Mammary epithelial cell (primary cell): Measurements from ENCODE around the gene ELOVL5.

Experiments used
- EZH2 ChIP-seq: IDR thresholded peaks from 2 replicates; pipeline ENCODE4 v1.6.1; 2012; ENCODE audit warnings: low read length, inconsistent platforms, borderline replicate concordance
- TF ChIP-seq, protein P1 (sequence below), 2 donors: IDR thresholded peaks in 1 of 2; conservative IDR thresholded peaks in 1 of 2; 2 replicates each; pipeline ENCODE4 v1.5.1; 2011 to 2012; ENCODE audit warnings: inconsistent platforms in 2 of 2, low read length in 2 of 2, mild to moderate bottlenecking in 2 of 2, control low read depth in 1 of 2, low read depth in 1 of 2; ENCODE audit not compliant: insufficient read depth in 1 of 2; ENCODE audit errors: extremely low read depth in 1 of 2

DNA sequence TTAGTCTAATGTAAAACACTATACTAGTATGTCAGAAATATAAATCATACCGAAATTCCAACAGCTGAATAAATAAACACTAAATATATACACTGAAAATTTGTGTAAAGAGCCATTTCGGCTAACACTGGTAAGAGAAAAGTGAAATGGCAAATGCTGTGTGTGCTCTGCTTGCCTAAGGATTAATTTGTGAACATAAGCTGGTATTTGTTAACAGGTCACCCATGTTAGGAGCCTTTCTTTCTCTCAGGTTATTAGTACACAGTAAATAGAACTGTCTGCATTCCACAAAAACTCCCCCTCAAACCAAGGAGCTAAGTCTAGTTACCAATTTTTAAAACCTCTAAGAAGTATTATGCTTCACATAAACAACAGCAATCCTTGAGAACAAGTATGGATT is 27.0 kb downstream of the ELOVL5 start:
- TF ChIP-seq, protein P1, sequence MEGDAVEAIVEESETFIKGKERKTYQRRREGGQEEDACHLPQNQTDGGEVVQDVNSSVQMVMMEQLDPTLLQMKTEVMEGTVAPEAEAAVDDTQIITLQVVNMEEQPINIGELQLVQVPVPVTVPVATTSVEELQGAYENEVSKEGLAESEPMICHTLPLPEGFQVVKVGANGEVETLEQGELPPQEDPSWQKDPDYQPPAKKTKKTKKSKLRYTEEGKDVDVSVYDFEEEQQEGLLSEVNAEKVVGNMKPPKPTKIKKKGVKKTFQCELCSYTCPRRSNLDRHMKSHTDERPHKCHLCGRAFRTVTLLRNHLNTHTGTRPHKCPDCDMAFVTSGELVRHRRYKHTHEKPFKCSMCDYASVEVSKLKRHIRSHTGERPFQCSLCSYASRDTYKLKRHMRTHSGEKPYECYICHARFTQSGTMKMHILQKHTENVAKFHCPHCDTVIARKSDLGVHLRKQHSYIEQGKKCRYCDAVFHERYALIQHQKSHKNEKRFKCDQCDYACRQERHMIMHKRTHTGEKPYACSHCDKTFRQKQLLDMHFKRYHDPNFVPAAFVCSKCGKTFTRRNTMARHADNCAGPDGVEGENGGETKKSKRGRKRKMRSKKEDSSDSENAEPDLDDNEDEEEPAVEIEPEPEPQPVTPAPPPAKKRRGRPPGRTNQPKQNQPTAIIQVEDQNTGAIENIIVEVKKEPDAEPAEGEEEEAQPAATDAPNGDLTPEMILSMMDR (conservative IDR thresholded peaks at IDR 0.05 in 1 of 2, IDR thresholded peaks at IDR 0.05 in 1 of 2; ENCODE audit: extremely low read depth in 1 of 2, insufficient read depth in 1 of 2, low read depth in 1 of 2, low read length in 2 of 2), result no peak
- TF ChIP-seq EZH2, result no peak
